Measurements from ENCODE around the gene PEX26.

DNA sequence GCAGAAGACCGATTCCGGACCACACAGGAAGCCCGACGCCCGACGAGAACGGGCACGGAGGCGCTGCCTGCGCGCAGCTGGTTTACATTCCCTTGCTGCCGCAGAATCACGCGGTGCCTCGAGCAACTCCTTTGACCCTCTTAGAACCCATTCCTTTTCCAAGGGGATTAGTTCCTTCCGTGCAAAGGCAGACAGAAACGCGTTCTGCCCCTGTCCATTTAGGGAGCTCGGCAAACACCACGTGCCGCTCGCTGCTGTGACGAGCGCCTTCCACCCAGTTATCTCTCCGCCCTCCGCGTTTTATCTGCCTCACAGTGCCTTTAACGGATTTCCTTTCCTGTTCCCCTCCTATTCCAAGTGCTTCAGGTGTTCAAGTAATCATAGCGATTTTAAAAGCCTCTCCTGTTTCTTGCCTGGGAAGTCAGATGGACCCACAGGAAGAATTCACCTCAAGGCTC lies 29.3 kb upstream of the PEX26 start:
- TF ChIP-seq POLR2A (IDR thresholded peaks at IDR 0.05), result no peak
- no peak for TF ChIP-seq EP300 (IDR thresholded peaks at IDR 0.05)
